HEK293 (cell line): Measurements from ENCODE around the gene PYY.
A peak's percentile ranks its signal among the peaks of the same experiment; 100 is the strongest.

Experiments
- AEBP2 ChIP-seq: fragments of 450-650 bp; formaldehyde crosslinking; IDR thresholded peaks from 2 replicates; pipeline ENCODE4 v1.5.1; 2016; ENCODE audit warnings: missing biosample characterization, missing genetic modification characterization, borderline replicate concordance
- CTCF ChIP-seq: fragments of 450-650 bp; formaldehyde crosslinking; IDR thresholded peaks from 2 replicates; pipeline ENCODE4 v1.5.1; 2016; ENCODE audit warnings: missing biosample characterization, missing genetic modification characterization
- GLIS1 ChIP-seq: fragments of 450-650 bp; formaldehyde crosslinking; IDR thresholded peaks from 2 replicates; pipeline ENCODE4 v1.5.1; 2016; ENCODE audit warnings: missing biosample characterization, missing genetic modification characterization
- KLF1 ChIP-seq: fragments of 450-650 bp; formaldehyde crosslinking; IDR thresholded peaks from 2 replicates; pipeline ENCODE4 v1.5.1; 2016; ENCODE audit warnings: missing biosample characterization, missing genetic modification characterization
- PRDM4 ChIP-seq: fragments of 450-650 bp; formaldehyde crosslinking; IDR thresholded peaks from 2 replicates; pipeline ENCODE4 v1.5.1; 2017; ENCODE audit warnings: missing biosample characterization, missing genetic modification characterization
- REST ChIP-seq: fragments of 450-650 bp; formaldehyde crosslinking; IDR thresholded peaks from 2 replicates; pipeline ENCODE4 v1.5.1; 2016; ENCODE audit warnings: missing biosample characterization, missing genetic modification characterization
- ZNF2 ChIP-seq: fragments of 450-650 bp; formaldehyde crosslinking; IDR thresholded peaks from 2 replicates; pipeline ENCODE4 v1.5.1; 2016; ENCODE audit warnings: missing biosample characterization, missing genetic modification characterization
- ZNF513 ChIP-seq: fragments of 450-650 bp; IDR thresholded peaks from 2 replicates; pipeline ENCODE4 v1.5.1; 2018; ENCODE audit warnings: missing biosample characterization, missing genetic modification characterization
- ZNF544 ChIP-seq: fragments of 450-650 bp; formaldehyde crosslinking; IDR thresholded peaks from 2 replicates; pipeline ENCODE4 v1.5.0; 2017; ENCODE audit warnings: missing biosample characterization, missing genetic modification characterization
- ZNF785 ChIP-seq: fragments of 450-650 bp; formaldehyde crosslinking; IDR thresholded peaks from 2 replicates; pipeline ENCODE4 v1.5.1; 2016; ENCODE audit warnings: missing biosample characterization, missing genetic modification characterization
- ZNF830 ChIP-seq: fragments of 450-650 bp; IDR thresholded peaks from 2 replicates; pipeline ENCODE4 v1.5.0; 2018; ENCODE audit warnings: missing biosample characterization, missing genetic modification characterization, low read depth, mild to moderate bottlenecking, moderate library complexity

GRCh38 chr17:43907425-43907981 is 46.2 kb downstream of the PYY start, which contains the start of gene MPP2:
- TF ChIP-seq ZNF830, result no peak
- TF ChIP-seq CTCF (tag by site-specific recombination), result 0 out of 2 replicates have a peak, but pooled peaks have one; percentile 62
- TF ChIP-seq ZNF2 (tag by site-specific recombination), result no peak
- no peak for TF ChIP-seq ZNF785 (tag by site-specific recombination)
- TF ChIP-seq REST (tag by site-specific recombination), result no peak
- no peak for TF ChIP-seq AEBP2 (tag by site-specific recombination)
- no peak for TF ChIP-seq ZNF513 (tag by site-specific recombination)
- TF ChIP-seq KLF1, result peak; percentile 33; the same call in 1 of the 2 replicates
- TF ChIP-seq PRDM4 (tag by site-specific recombination), result no peak
- no peak for TF ChIP-seq ZNF544 (tag by site-specific recombination)
- no peak for TF ChIP-seq GLIS1 (tag by site-specific recombination)
